Measurements from ENCODE around the gene TAPT1.
"Not testable (repeated sequence)": the region's sequence is repeated elsewhere in the genome, so short reads cannot be mapped to it uniquely, and the experiment has no call there.

TAPT1 gene

GRCh38 chr4:16206301-16206700 is 20.0 kb downstream of the TAPT1 start:
- ATAC-seq, result no peak
- peak overlapping the region; percentile 2 for H3K27ac Mint-ChIP-seq

GRCh38 chr4:16205298-16206164 is 20.7 kb downstream of the TAPT1 start:
- DNase-seq (ENCODE audit: low spot score in 2 of 2) (no peak), ATAC-seq (peak; percentile 60)
- Mint-ChIP-seq H3K27ac (no peak overlapping the region), H3K4me1 (peaks cover 39% of the 10 kb centered on the region), H3K36me3 (peaks cover 19% of the 10 kb centered on the region), H3K4me3 (no peak overlapping the region), H3K9me3 (no peaks in the 10 kb centered on the region)

More at GRCh38 chr4:16206301-16206700, 20.0 kb downstream of the TAPT1 start:
- H3K4me1 Mint-ChIP-seq, result peaks cover 40% of the 10 kb centered on the region
- peaks cover 24% of the 10 kb centered on the region for H3K36me3 Mint-ChIP-seq
- H3K9me3 Mint-ChIP-seq, result no peaks in the 10 kb centered on the region
- no peak for DNase-seq (ENCODE audit: low spot score in 2 of 2)
- no peak overlapping the region for H3K4me3 Mint-ChIP-seq

GRCh38 chr4:16204505-16204904 is 21.8 kb downstream of the TAPT1 start:
- peaks cover 36% of the 10 kb centered on the region for H3K4me1 Mint-ChIP-seq
- peaks cover 16% of the 10 kb centered on the region for H3K36me3 Mint-ChIP-seq
- no peak overlapping the region for H3K27ac Mint-ChIP-seq

GRCh38 chr4:16203083-16203482 is 23.2 kb downstream of the TAPT1 start:
- DNase-seq (ENCODE audit: low spot score in 2 of 2) (no peak), ATAC-seq (peak; percentile 77)
- H3K4me3 Mint-ChIP-seq, result no peak overlapping the region
- no peaks in the 10 kb centered on the region for H3K9me3 Mint-ChIP-seq
- H3K36me3 Mint-ChIP-seq, result peaks cover 17% of the 10 kb centered on the region
- H3K27ac Mint-ChIP-seq, result no peak overlapping the region
- peaks cover 36% of the 10 kb centered on the region for H3K4me1 Mint-ChIP-seq

More at GRCh38 chr4:16204505-16204904, 21.8 kb downstream of the TAPT1 start:
- Mint-ChIP-seq H3K9me3 (no peaks in the 10 kb centered on the region), H3K4me3 (no peak overlapping the region)
- no peak for DNase-seq (ENCODE audit: low spot score in 2 of 2)
- ATAC-seq, result no peak

GRCh38 chr4:16202598-16202997 is 23.7 kb downstream of the TAPT1 start:
- Mint-ChIP-seq H3K9me3 (no peaks in the 10 kb centered on the region), H3K4me1 (peaks cover 35% of the 10 kb centered on the region), H3K27ac (no peak overlapping the region), H3K4me3 (no peak overlapping the region), H3K36me3 (peaks cover 18% of the 10 kb centered on the region)
- ATAC-seq, result no peak
- no peak for DNase-seq (ENCODE audit: low spot score in 2 of 2)

GRCh38 chr4:16199093-16199492 is 27.2 kb downstream of the TAPT1 start:
- no peaks in the 10 kb centered on the region for H3K9me3 Mint-ChIP-seq
- H3K27ac Mint-ChIP-seq, result no peak overlapping the region
- peaks cover 30% of the 10 kb centered on the region for H3K36me3 Mint-ChIP-seq
- ATAC-seq (no peak), DNase-seq (ENCODE audit: low spot score in 2 of 2) (no peak)
- peaks cover 17% of the 10 kb centered on the region for H3K4me1 Mint-ChIP-seq
- H3K4me3 Mint-ChIP-seq, result no peak overlapping the region

GRCh38 chr4:16197876-16198665 is 28.2 kb downstream of the TAPT1 start:
- DNase-seq (ENCODE audit: low spot score in 2 of 2) (no peak), ATAC-seq (no peak)
- no peaks in the 10 kb centered on the region for H3K9me3 Mint-ChIP-seq
- H3K4me3 Mint-ChIP-seq, result no peak overlapping the region
- H3K36me3 Mint-ChIP-seq, result peaks cover 25% of the 10 kb centered on the region
- H3K27ac Mint-ChIP-seq, result no peak overlapping the region
- H3K4me1 Mint-ChIP-seq, result peaks cover 12% of the 10 kb centered on the region

GRCh38 chr4:16196482-16197393 is 29.5 kb downstream of the TAPT1 start:
- no peak overlapping the region for H3K4me3 Mint-ChIP-seq
- ATAC-seq (no peak), DNase-seq (ENCODE audit: low spot score in 2 of 2) (no peak)
- no peak overlapping the region for H3K27ac Mint-ChIP-seq
- peaks cover 25% of the 10 kb centered on the region for H3K36me3 Mint-ChIP-seq
- H3K9me3 Mint-ChIP-seq, result no peaks in the 10 kb centered on the region
- peaks cover 10% of the 10 kb centered on the region for H3K4me1 Mint-ChIP-seq

GRCh38 chr4:16195209-16195608 is 31.1 kb downstream of the TAPT1 start:
- peak overlapping the region; percentile 43 for H3K27ac Mint-ChIP-seq
- H3K36me3 Mint-ChIP-seq, result peaks cover 38% of the 10 kb centered on the region
- no peak overlapping the region for H3K4me3 Mint-ChIP-seq
- DNase-seq (ENCODE audit: low spot score in 2 of 2), result no peak
- no peaks in the 10 kb centered on the region for H3K9me3 Mint-ChIP-seq
- peaks cover 10% of the 10 kb centered on the region for H3K4me1 Mint-ChIP-seq
- ATAC-seq, result no peak

GRCh38 chr4:16194798-16195197 is 31.5 kb downstream of the TAPT1 start:
- not testable (repeated sequence) for DNase-seq (ENCODE audit: low spot score in 2 of 2); H3K9me3 Mint-ChIP-seq; H3K27ac Mint-ChIP-seq; ATAC-seq; H3K4me3 Mint-ChIP-seq
- peaks cover 42% of the 10 kb centered on the region for H3K36me3 Mint-ChIP-seq
- peaks cover 10% of the 10 kb centered on the region for H3K4me1 Mint-ChIP-seq

- Mint-ChIP-seq H3K36me3 (peaks cover 48% of the 10 kb centered on the region), H3K27ac (no peak overlapping the region)
- no peak for DNase-seq (ENCODE audit: low spot score in 2 of 2)
Observed at GRCh38 chr4:16194214-16194613, 32.1 kb downstream of the TAPT1 start.

GRCh38 chr4:16192631-16193518 is 33.4 kb downstream of the TAPT1 start:
- DNase-seq (ENCODE audit: low spot score in 2 of 2) (no peak), ATAC-seq (no peak)
- Mint-ChIP-seq H3K4me3 (no peak overlapping the region), H3K36me3 (peaks cover 54% of the 10 kb centered on the region), H3K27ac (no peak overlapping the region), H3K4me1 (peaks cover 10% of the 10 kb centered on the region), H3K9me3 (no peaks in the 10 kb centered on the region)

More at GRCh38 chr4:16194214-16194613, 32.1 kb downstream of the TAPT1 start:
- Mint-ChIP-seq H3K9me3 (no peaks in the 10 kb centered on the region), H3K4me1 (peaks cover 10% of the 10 kb centered on the region), H3K4me3 (no peak overlapping the region)
- ATAC-seq, result no peak

GRCh38 chr4:16192057-16192456 is 34.2 kb downstream of the TAPT1 start:
- Mint-ChIP-seq H3K36me3 (peaks cover 63% of the 10 kb centered on the region), H3K4me3 (no peak overlapping the region), H3K4me1 (peaks cover 10% of the 10 kb centered on the region), H3K9me3 (no peaks in the 10 kb centered on the region), H3K27ac (no peak overlapping the region)
- ATAC-seq (no peak), DNase-seq (ENCODE audit: low spot score in 2 of 2) (no peak)

GRCh38 chr4:16187455-16187854 is 38.8 kb downstream of the TAPT1 start:
- ATAC-seq (no peak), DNase-seq (ENCODE audit: low spot score in 2 of 2) (no peak)
- Mint-ChIP-seq H3K36me3 (peaks cover 79% of the 10 kb centered on the region), H3K4me3 (no peak overlapping the region), H3K4me1 (no peaks in the 10 kb centered on the region), H3K27ac (no peak overlapping the region), H3K9me3 (no peaks in the 10 kb centered on the region)
